AG04450 (cell line): Measurements from ENCODE around the gene PC. TPM values are rescaled to one million over a fixed set of nuclear protein-coding genes. Genes with fewer than 3 reads are reported as not detected.

Source experiments
- CTCF ChIA-PET: fragments of 300-600, 350-600 bp; formaldehyde crosslinking; extraction: SDS; loops from one replicate; lab custom pipeline; 2022; ENCODE audit warnings: antibody characterized with exemption, inconsistent platforms; lab: Charles Lee
- POLR2A ChIA-PET: fragments of 350-600 bp; formaldehyde crosslinking; extraction: SDS; loops from one replicate; lab custom pipeline; 2021; ENCODE audit warnings: antibody characterized with exemption, inconsistent platforms; lab: Yijun Ruan, JAX
- DNase-seq: peaks from one replicate; pipeline ENCODE4 v3.0.0-alpha.2; 2011; ENCODE audit warnings: low read depth, low spot score
- H3K27ac ChIP-seq: one replicate; pipeline ENCODE4 v1.5.1; 2012; ENCODE audit warnings: low read depth, low read length, control low read depth
- H3K27me3 ChIP-seq: one replicate; pipeline ENCODE4 v1.6.0; 2012; ENCODE audit warnings: low read length; ENCODE audit not compliant: control insufficient read depth, insufficient read depth
- H3K4me3 ChIP-seq: 2 replicates; pipeline ENCODE4 v1.5.1; 2011; ENCODE audit warnings: mild to moderate bottlenecking, low read depth, low read length, control low read depth
- H3K9me3 ChIP-seq: 2 replicates; pipeline ENCODE4 v1.5.1; 2012; ENCODE audit warnings: low read length; ENCODE audit not compliant: control insufficient read depth, insufficient read depth
- CTCF ChIP-seq: IDR thresholded peaks from 2 replicates; pipeline ENCODE4 v1.5.1; 2011; ENCODE audit warnings: low read depth, low read length, control low read depth, inconsistent platforms
- polyA plus RNA-seq: library from polyadenylated mRNA; depleted of rRNA; stranded (reverse); fragments of >200 nt; gene quantifications from 2 replicates; pipeline ENCODE4 v1.2.3, GENCODE V29; 2011

PC gene
- polyA plus RNA-seq, 1 experiment: 12.1 TPM

- Histone ChIP-seq H3K4me3 (no peak overlapping the region), H3K27ac (peak overlapping the region; percentile 98), H3K9me3 (no peaks in the 10 kb centered on the region), H3K27me3 (no peaks in the 10 kb centered on the region)
- DNase-seq: peak; percentile 66
- ChIA-PET POLR2A (interaction anchor here (0.6 to 1.2 kb wide), 5 partner anchors 18 to 126 kb away, joined by 3 to 10 read pairs (median 3); partner anchors contain the start of gene RCE1), CTCF (interaction anchor here (0.6 kb wide), 1 partner anchor 11 kb away, joined by 3 read pairs; the partner anchor contains the start of gene PC)
- TF ChIP-seq CTCF: no peak
Observed at GRCh38 chr11:66969584-66970225, 11.5 kb upstream of the PC start.

- ChIA-PET POLR2A (no interaction called here), CTCF (interaction anchor here (0.6 kb wide), 1 partner anchor 414 kb away, joined by 3 read pairs; no protein-coding TSS in a partner anchor)
- no peak for TF ChIP-seq CTCF
- no peak overlapping the region for H3K4me3 ChIP-seq
- peak overlapping the region; percentile 87 for H3K27ac ChIP-seq
- H3K27me3 ChIP-seq: no peaks in the 10 kb centered on the region
- H3K9me3 ChIP-seq: no peaks in the 10 kb centered on the region
- DNase-seq: no peak
Observed at GRCh38 chr11:66967670-66968425, 9.7 kb upstream of the PC start.

GRCh38 chr11:66966351-66966750 is 8.2 kb upstream of the PC start:
- Histone ChIP-seq H3K27ac (no peak overlapping the region), H3K9me3 (no peaks in the 10 kb centered on the region), H3K4me3 (no peak overlapping the region), H3K27me3 (no peaks in the 10 kb centered on the region)
- no peak for DNase-seq
- ChIA-PET POLR2A (interaction anchor here (0.8 kb wide), 1 partner anchor 16 kb away, joined by 5 read pairs; no protein-coding TSS in a partner anchor), CTCF (no interaction called here)
- TF ChIP-seq CTCF: no peak

GRCh38 chr11:66964495-66964894 is 6.3 kb upstream of the PC start:
- Histone ChIP-seq H3K27ac (no peak overlapping the region), H3K9me3 (no peaks in the 10 kb centered on the region), H3K4me3 (no peak overlapping the region), H3K27me3 (no peaks in the 10 kb centered on the region)
- no peak for DNase-seq
- POLR2A ChIA-PET: no interaction called here
- TF ChIP-seq CTCF: no peak
- CTCF ChIA-PET: no interaction called here

GRCh38 chr11:66962801-66963200 is 4.6 kb upstream of the PC start:
- POLR2A ChIA-PET: interaction anchor here (0.7 kb wide), 1 partner anchor 96 kb away, joined by 3 read pairs; no protein-coding TSS in a partner anchor
- TF ChIP-seq CTCF: no peak
- H3K27me3 ChIP-seq: no peaks in the 10 kb centered on the region
- H3K9me3 ChIP-seq: no peaks in the 10 kb centered on the region
- H3K4me3 ChIP-seq: no peak overlapping the region
- no peak overlapping the region for H3K27ac ChIP-seq
- CTCF ChIA-PET: interaction anchor here (1.2 kb wide), 1 partner anchor 14 kb away, joined by 3 read pairs; no protein-coding TSS in a partner anchor
- no peak for DNase-seq
